Pancreas (tissue), 10 donors: ENCODE results near the gene AFF1. TPM values are rescaled to one million over a fixed set of nuclear protein-coding genes. Genes with fewer than 3 reads are reported as not detected.

Experiments
- ATAC-seq, 4 donors: fragments of 200-7000 bp; cut with Tn5 transposase; one replicate each; pipeline versions ENCODE4 v1.8.0 to v1.9.1; 2020; ENCODE audit warnings: mild to moderate bottlenecking in 4 of 4, moderate library complexity in 4 of 4
- DNase-seq, 6 donors: peaks; one replicate each; pipeline ENCODE4 v3.0.0-alpha.2; 2020
- FAIRE-seq: peaks from 2 replicates; lab custom pipeline; 2012; peaks lifted over from hg19 to GRCh38; lab: Jason Lieb, UNC
- H3K27ac ChIP-seq, 4 donors: fragments of 200-600 bp; sonication (generic); 1 replicate in 3 of 4; 2 replicates in 1 of 4; pipeline versions ENCODE4 v1.5.0 to v1.8.0; 2020
- H3K27me3 ChIP-seq, 4 donors: fragments of 200-600 bp; one replicate each; pipeline ENCODE4 v1.8.0; 2021
- H3K36me3 ChIP-seq, 3 donors: fragments of 200-600 bp; sonication (generic) in 1 of 3; one replicate each; pipeline versions ENCODE4 v1.5.0 to v1.8.0; 2020 to 2021
- H3K4me1 ChIP-seq, 3 donors: fragments of 200-600 bp; one replicate each; pipeline ENCODE4 v1.8.0; 2021
- H3K4me3 ChIP-seq, 4 donors: fragments of 200-600 bp; sonication (generic) in 2 of 4; one replicate each; pipeline versions ENCODE4 v1.5.0 to v1.8.0; 2020 to 2021
- H3K9me3 ChIP-seq, 4 donors: fragments of 200-600 bp; one replicate each; pipeline ENCODE4 v1.8.0; 2021
- CTCF ChIP-seq, 4 donors: fragments of 200-600 bp; sonication (generic) in 3 of 4; IDR thresholded peaks; one replicate each; pipeline versions ENCODE4 v1.5.0 to v1.8.0; 2021; ENCODE audit warnings: antibody characterized with exemption in 4 of 4
- WGBS, 2 donors: extraction: QIAGEN DNeasy Blood & Tissue Kit; methylation state at CpG; one replicate each; pipeline ENCODE4 v1.1.7; 2013; 5-methylcytosine and 5-hydroxymethylcytosine counted together
- intact Hi-C, 3 donors: fragments of 100-400 bp; cut with DNase I; formaldehyde crosslinking; loops; one replicate each; pipeline versions ENCODE4 v1.11.1 to v1.14.2; 2022
- polyA plus RNA-seq, 2 donors: library from polyadenylated mRNA; stranded (reverse); fragments of 200-250 nt; gene quantifications; one replicate each; pipeline ENCODE4 v1.2.3, GENCODE V29; 2013
- total RNA-seq, 6 donors: library from RNA; stranded (reverse); fragmentation: NEBNext Ultra II Directional in 4 of 6; extraction: Animal tissue kit (Norgen Biotek cat#: 25700) in 4 of 6; gene quantifications; one replicate each; pipeline versions ENCODE4 v1.2.1 to v1.2.4, GENCODE V29; 2021 to 2023
- donor health status: healthy with polysubstance abuse.
- donor health status: DM: no; HTN: no; CAD: no; lungs with moderate emphysema.
- donor health status: DM: no; HTN: no; CAD: no.
- donor health status: control.
- donor health status: control.
- donor health status: Bipolar disorder and iron deficiency.
- donor health status: DM: yes; HTN: yes; CAD: no.
- donor health status: DM: no; HTN: no; CAD: no.
- donor health status: DM: no; HTN: no; CAD: no.
- donor health status: DM: yes; HTN: yes; CAD: no.

AFF1 gene
- total and polyA plus RNA-seq, 8 donors: 11.8 to 62.0 (median 40.4) TPM

DNA sequence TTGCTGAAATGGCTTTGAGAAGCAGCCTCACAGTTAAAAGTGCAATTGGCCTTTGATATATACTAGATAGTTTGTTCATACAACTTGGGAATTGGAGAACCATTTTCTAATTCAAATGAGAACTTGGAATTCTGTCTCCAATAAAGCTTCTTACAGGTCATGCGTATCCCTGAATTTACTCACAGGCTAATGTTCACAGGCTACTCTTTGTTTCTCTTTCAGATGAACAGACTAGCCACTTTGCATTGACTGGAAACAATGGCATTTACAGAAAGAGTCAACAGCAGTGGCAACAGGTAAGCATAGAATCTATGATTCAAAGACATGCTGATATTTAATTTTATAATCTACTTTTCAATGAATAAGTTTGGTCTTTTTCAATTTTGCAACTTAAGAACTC lies 13.5 kb downstream of the AFF1 start:
- Histone ChIP-seq H3K4me3 (no peak overlapping the region), H3K36me3 (no peaks in the 10 kb centered on the region), H3K4me1 (peaks cover 7 to 17% (median 8%) of the 10 kb centered on the region in 3 donors), H3K27ac (no peak overlapping the region), H3K9me3 (no peaks in the 10 kb centered on the region), H3K27me3 (no peaks in the 10 kb centered on the region)
- intact Hi-C loops: loop anchor here in 2 of 3 donors (10.0 kb wide), 1 partner anchor 47 kb away; no protein-coding TSS in a partner anchor
- FAIRE-seq: no peak
- ATAC-seq: no peak
- no peak for DNase-seq
- TF ChIP-seq CTCF (IDR thresholded peaks at IDR 0.05): no peak
- WGBS, 2 donors: 66 to 68% methylated on average over 1 of the region's 1 CpG

DNA sequence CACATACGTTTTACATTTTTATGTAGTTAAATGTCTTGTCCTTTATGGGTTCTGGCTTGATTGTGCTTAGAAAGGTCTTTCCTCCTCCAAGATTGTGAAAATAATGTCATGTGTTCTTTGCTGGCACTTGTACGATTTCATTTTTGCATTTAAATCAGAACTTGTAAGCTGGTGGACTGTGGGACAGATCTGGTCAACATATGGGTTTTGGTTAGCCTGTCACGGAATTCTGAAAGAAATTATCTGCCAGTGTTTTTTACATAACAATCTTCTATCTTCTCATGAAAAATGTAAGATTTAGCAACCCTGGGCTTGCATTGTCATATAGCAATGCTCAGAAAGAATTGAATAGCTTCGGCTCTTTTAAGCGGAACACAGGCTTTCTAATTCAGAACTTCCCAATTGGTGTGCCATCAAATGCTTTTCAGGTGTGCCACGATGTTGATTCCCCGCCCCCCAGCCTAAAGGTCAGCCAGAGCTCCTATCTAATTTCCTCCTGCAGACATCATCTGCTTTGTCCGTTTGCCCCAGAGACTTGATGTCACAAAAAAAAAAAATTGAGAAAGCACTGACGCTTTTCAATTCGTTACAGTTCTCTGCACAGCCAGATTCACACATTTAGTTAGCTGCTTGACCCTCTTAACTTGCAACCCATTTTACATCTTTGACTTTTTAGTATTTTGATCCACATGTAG lies 16.2 kb downstream of the AFF1 start:
- 57 to 58% methylated on average over 10 of the region's 10 CpGs for WGBS, 2 donors
- Histone ChIP-seq H3K27ac (no peak overlapping the region), H3K36me3 (no peaks in the 10 kb centered on the region), H3K27me3 (no peaks in the 10 kb centered on the region), H3K4me3 (no peak overlapping the region), H3K4me1 (peaks cover 4 to 24% (median 20%) of the 10 kb centered on the region in 3 donors), H3K9me3 (no peaks in the 10 kb centered on the region)
- no peak for TF ChIP-seq CTCF (IDR thresholded peaks at IDR 0.05)
- ATAC-seq (no peak), FAIRE-seq (no peak), DNase-seq (no peak)
- intact Hi-C loops: no loop called here

- H3K9me3 ChIP-seq: no peaks in the 10 kb centered on the region
- TF ChIP-seq CTCF (IDR thresholded peaks at IDR 0.05): no peak
- no peak for FAIRE-seq
- peaks cover 8 to 42% (median 38%) of the 10 kb centered on the region in 3 donors for H3K4me1 ChIP-seq
- peak overlapping the region in 1 of 4 donors; percentile 17 for H3K27ac ChIP-seq
- no peaks in the 10 kb centered on the region for H3K36me3 ChIP-seq
- ATAC-seq: peak; percentile 35 to 72 (median 48)
- H3K4me3 ChIP-seq: no peak overlapping the region
- H3K27me3 ChIP-seq: no peaks in the 10 kb centered on the region
- DNase-seq: no peak
- intact Hi-C loops: no loop called here
Measured at GRCh38 chr4:86955888-86956451, 21.2 kb downstream of the AFF1 start.

DNA sequence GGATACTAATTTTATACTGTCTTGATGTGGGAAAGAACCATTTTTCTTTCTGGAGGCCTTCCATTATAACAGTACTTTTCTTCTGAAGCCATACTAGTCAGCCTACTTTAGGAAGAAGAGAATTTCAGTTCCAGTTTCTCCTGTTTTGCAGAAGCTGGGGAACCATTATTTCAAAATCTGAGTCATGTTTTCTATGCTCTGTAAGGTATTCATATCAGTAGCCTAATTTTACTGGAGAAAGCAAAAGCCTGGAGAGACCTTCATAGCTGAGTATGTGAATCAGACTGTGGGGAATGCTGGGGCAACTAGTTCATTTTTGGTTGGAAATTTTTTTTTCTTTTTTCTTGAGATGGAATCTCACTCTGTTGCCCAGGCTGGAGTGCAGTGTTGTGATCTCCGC lies 22.4 kb downstream of the AFF1 start:
- DNase-seq: no peak
- H3K27me3 ChIP-seq: no peaks in the 10 kb centered on the region
- no peak for FAIRE-seq
- WGBS, 2 donors: 92 to 100% methylated on average over 1 of the region's 1 CpG
- peaks cover 8 to 53% (median 44%) of the 10 kb centered on the region in 3 donors for H3K4me1 ChIP-seq
- intact Hi-C loops: no loop called here
- TF ChIP-seq CTCF (IDR thresholded peaks at IDR 0.05): no peak
- H3K4me3 ChIP-seq: no peak overlapping the region
- H3K27ac ChIP-seq: peak overlapping the region in 1 of 4 donors; percentile 20
- H3K9me3 ChIP-seq: no peaks in the 10 kb centered on the region
- peak in 1 of 4 donors; percentile 19 for ATAC-seq
- no peaks in the 10 kb centered on the region for H3K36me3 ChIP-seq
